HepG2 (cell line): ENCODE results near the gene TELO2.

Experiments used
- CTCF ChIP-seq: sonication (generic); formaldehyde crosslinking; IDR thresholded peaks from 2 replicates; pipeline ENCODE4 v1.5.0; 2020; ENCODE audit warnings: mild to moderate bottlenecking, missing genetic modification reagents, moderate library complexity
- MAFK ChIP-seq, 2 experiments: IDR thresholded peaks in 1 of 2; conservative IDR thresholded peaks in 1 of 2; 2 replicates each; pipeline ENCODE4 v1.6.1; 2011; ENCODE audit warnings: improper control_type of control experiment in 2 of 2, low read length in 2 of 2
- ZBTB37 ChIP-seq: sonication (generic); formaldehyde crosslinking; IDR thresholded peaks from 2 replicates; pipeline ENCODE4 v1.4.0; 2020; ENCODE audit warnings: mild to moderate bottlenecking, missing genetic modification reagents

- TF ChIP-seq MAFK (conservative IDR thresholded peaks at IDR 0.05 in 1 of 2, IDR thresholded peaks at IDR 0.05 in 1 of 2; ENCODE audit: low read length in 2 of 2) (no peak), CTCF (CRISPR knock-in tag) (no peak), ZBTB37 (CRISPR knock-in tag) (no peak)
These were observed 2.2 kb downstream of the TELO2 start for GRCh38 chr16:1495211-1495888.
